Erythroblast (primary cell): ENCODE measurements around the gene ALS2CL.

Source experiments
- GATA1 ChIP-seq: IDR thresholded peaks from 2 replicates; pipeline ENCODE4 v1.6.1; 2011; ENCODE audit warnings: low read depth, mild to moderate bottlenecking, control low read depth, low read length, moderate library complexity
- POLR2A ChIP-seq: IDR thresholded peaks from 2 replicates; pipeline ENCODE4 v1.6.1; 2011; ENCODE audit warnings: mild to moderate bottlenecking, low read length

- TF ChIP-seq POLR2A (no peak), GATA1 (no peak)
Measured at GRCh38 chr3:46693892-46694226, 380 bp upstream of the ALS2CL start.
